Testis (tissue), 3 donors: Measurements from ENCODE around the gene APOL6. TPM values are rescaled to one million over a fixed set of nuclear protein-coding genes. Genes with fewer than 3 reads are reported as not detected.

ENCODE experiments used
- DNase-seq: peaks from one replicate; pipeline ENCODE4 v3.0.0-alpha.2; 2019
- H3K27ac ChIP-seq, 2 donors: fragments of 200-600 bp; sonication (generic); one replicate each; pipeline ENCODE4 v1.5.1; 2019
- H3K27me3 ChIP-seq: fragments of 200-600 bp; sonication (generic); one replicate; pipeline ENCODE4 v1.5.1; 2019
- H3K36me3 ChIP-seq: fragments of 200-600 bp; sonication (generic); one replicate; pipeline ENCODE4 v1.5.1; 2017; ENCODE audit warnings: low read depth; ENCODE audit errors: missing control alignments
- H3K4me1 ChIP-seq: fragments of 200-600 bp; sonication (generic); one replicate; pipeline ENCODE4 v1.5.1; 2019
- H3K4me3 ChIP-seq, 2 donors: fragments of 200-600 bp; sonication (generic); one replicate each; pipeline ENCODE4 v1.5.1; 2017 to 2019
- H3K9me3 ChIP-seq: fragments of 200-600 bp; sonication (generic); one replicate; pipeline ENCODE4 v1.5.1; 2017
- POLR2A ChIP-seq: fragments of 450-650 bp; IDR thresholded peaks from one replicate; pipeline ENCODE4 v1.6.1; 2017; ENCODE audit warnings: antibody characterized with exemption, mild to moderate bottlenecking, moderate library complexity
- WGBS, 2 donors: methylation state at CpG; one replicate each; pipeline ENCODE4 v1.1.5; 2018; 5-methylcytosine and 5-hydroxymethylcytosine counted together
- intact Hi-C: fragments of 100-400 bp; cut with DNase I; formaldehyde crosslinking; loops from one replicate; pipeline ENCODE4 v1.15.1; 2023; ENCODE audit warnings: low total_unique reads
- polyA plus RNA-seq: library from polyadenylated mRNA; stranded (reverse); fragments of 350-450 nt; fragmentation: Illumina TruSeq; extraction: RNeasy Lipid Tissue Mini Kit (QIAGEN cat#74804); gene quantifications from one replicate; pipeline ENCODE4 v1.2.3, GENCODE V29; 2014; ENCODE audit warnings: low read depth, low replicate concordance; ENCODE audit not compliant: insufficient read depth
- total RNA-seq, 2 donors: library from RNA; depleted of rRNA; stranded (reverse); fragments of >200 nt; gene quantifications; one replicate each; pipeline ENCODE4 v1.2.3, GENCODE V29; 2016
- TF ChIP-seq, protein P1 (sequence below), 3 experiments: fragments of 450-650 bp in 2 of 3; fragments of 200-600 bp in 1 of 3; sonication (generic) in 1 of 3; IDR thresholded peaks; one replicate each; pipeline ENCODE4 v1.5.1; 2016 to 2019; ENCODE audit warnings: antibody characterized with exemption in 3 of 3, mild to moderate bottlenecking in 2 of 3, moderate library complexity in 1 of 3

The APOL6 gene
- total and polyA plus RNA-seq, 3 donors from 2014 or later: 2.2 to 3.6 (median 2.8) TPM

GRCh38 chr22:35611200-35611890, 36.9 kb upstream of the APOL6 start:
- no peak for DNase-seq
- Histone ChIP-seq H3K36me3 (no peaks in the 10 kb centered on the region), H3K9me3 (no peaks in the 10 kb centered on the region), H3K4me1 (peaks cover 15% of the 10 kb centered on the region), H3K27ac (no peak overlapping the region), H3K27me3 (no peaks in the 10 kb centered on the region), H3K4me3 (no peak overlapping the region)
- no peak for TF ChIP-seq POLR2A
- TF ChIP-seq, protein P1, sequence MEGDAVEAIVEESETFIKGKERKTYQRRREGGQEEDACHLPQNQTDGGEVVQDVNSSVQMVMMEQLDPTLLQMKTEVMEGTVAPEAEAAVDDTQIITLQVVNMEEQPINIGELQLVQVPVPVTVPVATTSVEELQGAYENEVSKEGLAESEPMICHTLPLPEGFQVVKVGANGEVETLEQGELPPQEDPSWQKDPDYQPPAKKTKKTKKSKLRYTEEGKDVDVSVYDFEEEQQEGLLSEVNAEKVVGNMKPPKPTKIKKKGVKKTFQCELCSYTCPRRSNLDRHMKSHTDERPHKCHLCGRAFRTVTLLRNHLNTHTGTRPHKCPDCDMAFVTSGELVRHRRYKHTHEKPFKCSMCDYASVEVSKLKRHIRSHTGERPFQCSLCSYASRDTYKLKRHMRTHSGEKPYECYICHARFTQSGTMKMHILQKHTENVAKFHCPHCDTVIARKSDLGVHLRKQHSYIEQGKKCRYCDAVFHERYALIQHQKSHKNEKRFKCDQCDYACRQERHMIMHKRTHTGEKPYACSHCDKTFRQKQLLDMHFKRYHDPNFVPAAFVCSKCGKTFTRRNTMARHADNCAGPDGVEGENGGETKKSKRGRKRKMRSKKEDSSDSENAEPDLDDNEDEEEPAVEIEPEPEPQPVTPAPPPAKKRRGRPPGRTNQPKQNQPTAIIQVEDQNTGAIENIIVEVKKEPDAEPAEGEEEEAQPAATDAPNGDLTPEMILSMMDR (IDR thresholded peaks at IDR 0.05): no peak
- intact Hi-C loops: no loop called here
- 81 to 90% methylated on average over 6 of the region's 6 CpGs for WGBS, 2 donors

- Histone ChIP-seq H3K4me1 (peaks cover 15% of the 10 kb centered on the region), H3K9me3 (no peaks in the 10 kb centered on the region), H3K36me3 (no peaks in the 10 kb centered on the region), H3K4me3 (no peak overlapping the region), H3K27ac (no peak overlapping the region), H3K27me3 (no peaks in the 10 kb centered on the region)
- 65 to 82% methylated on average over 8 of the region's 8 CpGs for WGBS, 2 donors
- DNase-seq: no peak
- intact Hi-C loops: no loop called here
- no peak for TF ChIP-seq POLR2A
- TF ChIP-seq, protein P1 (IDR thresholded peaks at IDR 0.05): no peak
Measured at GRCh38 chr22:35611891-35612576, 36.2 kb upstream of the APOL6 start.

DNA sequence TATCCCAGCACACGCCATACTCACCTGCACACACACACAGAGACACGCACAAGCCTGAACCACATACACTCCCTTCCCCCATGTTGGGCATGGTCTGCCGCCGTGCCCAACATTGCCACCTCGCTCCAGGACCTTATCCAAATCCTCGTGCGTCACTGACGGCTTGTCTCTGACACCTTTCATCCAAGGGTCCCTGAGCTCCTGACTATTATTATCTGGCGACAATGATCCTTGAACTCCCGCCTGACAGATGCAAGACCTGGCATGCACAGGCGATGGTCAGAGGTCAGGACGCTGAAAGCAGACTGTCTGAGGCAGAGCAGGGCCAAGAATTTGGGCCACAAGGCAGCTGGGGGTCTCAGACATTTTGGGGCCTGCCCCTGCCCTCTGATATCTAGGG, 35.3 kb upstream of the APOL6 start:
- Histone ChIP-seq H3K36me3 (no peaks in the 10 kb centered on the region), H3K27me3 (no peaks in the 10 kb centered on the region), H3K9me3 (no peaks in the 10 kb centered on the region), H3K4me3 (no peak overlapping the region), H3K27ac (no peak overlapping the region), H3K4me1 (peaks cover 15% of the 10 kb centered on the region)
- intact Hi-C loops: no loop called here
- TF ChIP-seq, protein P1 (IDR thresholded peaks at IDR 0.05): no peak
- TF ChIP-seq POLR2A: no peak
- DNase-seq: no peak
- WGBS, 2 donors: 78 to 81% methylated on average over 11 to 12 of the region's 12 CpGs

- 97 to 98% methylated on average over 2 of the region's 2 CpGs for WGBS, 2 donors
- TF ChIP-seq POLR2A: no peak
- TF ChIP-seq, protein P1 (IDR thresholded peaks at IDR 0.05): no peak
- intact Hi-C loops: no loop called here
- H3K9me3 ChIP-seq: no peaks in the 10 kb centered on the region
- peaks cover 15% of the 10 kb centered on the region for H3K4me1 ChIP-seq
- H3K4me3 ChIP-seq: no peak overlapping the region
- no peaks in the 10 kb centered on the region for H3K36me3 ChIP-seq
- H3K27me3 ChIP-seq: no peaks in the 10 kb centered on the region
- no peak overlapping the region for H3K27ac ChIP-seq
- DNase-seq: no peak
Measured at GRCh38 chr22:35614404-35614803, 33.8 kb upstream of the APOL6 start.
